Lung (tissue), 12 donors: ENCODE data around the gene ZNF740. TPM values are rescaled to one million over a fixed set of nuclear protein-coding genes. Genes with fewer than 3 reads are reported as not detected.

Experiments used
- ATAC-seq: fragments of 200-7000 bp; cut with Tn5 transposase; one replicate; pipeline ENCODE4 v1.9.1; 2020; ENCODE audit warnings: moderate number of reproducible peaks; ENCODE audit not compliant: insufficient read depth, low FRiP score
- DNase-seq, 3 donors: peaks; one replicate each; pipeline ENCODE4 v3.0.0-alpha.2; 2013 to 2017
- H3K27ac ChIP-seq, 2 donors: one replicate each; pipeline ENCODE4 v1.5.1; 2013; ENCODE audit warnings: mild to moderate bottlenecking in 2 of 2, moderate library complexity in 2 of 2, control low read depth in 1 of 2, inconsistent platforms in 1 of 2, low read depth in 1 of 2, low read length in 1 of 2
- H3K27me3 ChIP-seq, 3 donors: one replicate each; pipeline ENCODE4 v1.5.1; 2013; ENCODE audit warnings: low read length in 2 of 3; ENCODE audit not compliant: control insufficient read depth in 3 of 3, insufficient read depth in 3 of 3
- H3K36me3 ChIP-seq, 4 donors: one replicate each; pipeline ENCODE4 v1.5.1; 2013; ENCODE audit warnings: low read length in 4 of 4, mild to moderate bottlenecking in 1 of 4, moderate library complexity in 1 of 4; ENCODE audit not compliant: control insufficient read depth in 4 of 4, insufficient read depth in 4 of 4
- H3K4me1 ChIP-seq, 5 donors: one replicate each; pipeline ENCODE4 v1.5.1; 2013; ENCODE audit warnings: low read length in 5 of 5, mild to moderate bottlenecking in 2 of 5, moderate library complexity in 1 of 5; ENCODE audit not compliant: control insufficient read depth in 5 of 5, insufficient read depth in 5 of 5
- H3K4me3 ChIP-seq: one replicate; pipeline ENCODE4 v1.5.1; 2013; ENCODE audit warnings: mild to moderate bottlenecking, control low read depth, moderate library complexity
- H3K9ac ChIP-seq, 2 donors: one replicate each; pipeline ENCODE4 v1.5.1; 2013; ENCODE audit warnings: low read length in 2 of 2, control low read depth in 1 of 2; ENCODE audit not compliant: insufficient read depth in 1 of 2
- H3K9me3 ChIP-seq, 4 donors: one replicate each; pipeline ENCODE4 v1.5.1; 2013; ENCODE audit warnings: low read length in 3 of 4, mild to moderate bottlenecking in 1 of 4, moderate library complexity in 1 of 4; ENCODE audit not compliant: control insufficient read depth in 4 of 4, insufficient read depth in 3 of 4
- WGBS, 2 donors: extraction: QIAGEN DNeasy Blood & Tissue Kit; methylation state at CpG; one replicate each; pipeline ENCODE4 v1.1.7; 2013; 5-methylcytosine and 5-hydroxymethylcytosine counted together
- polyA plus RNA-seq, 2 donors: library from polyadenylated mRNA; stranded (reverse); fragments of 200-250 nt; gene quantifications; one replicate each; pipeline ENCODE4 v1.2.1, GENCODE V29; 2013
- total RNA-seq, 2 donors: library from RNA; depleted of rRNA in 1 of 2; stranded (reverse); fragments of >200 nt in 1 of 2; gene quantifications; one replicate each; pipeline ENCODE4 v1.2.1, GENCODE V29; 2014 to 2021
- TF ChIP-seq, protein P1 (sequence below): IDR thresholded peaks from 2 replicates; pipeline ENCODE4 v1.5.1; 2012; ENCODE audit warnings: mild to moderate bottlenecking; ENCODE audit errors: control extremely low read depth, extremely low read depth
- donor health status: control.
- donor health status: control.
- donor health status: Bipolar disorder and iron deficiency.
- donor health status: healthy.
- donor health status: DM: yes; HTN: yes; CAD: no.

The ZNF740 gene
- total and polyA plus RNA-seq, 4 donors = 7.8 to 37.4 (median 18.3) TPM

DNA sequence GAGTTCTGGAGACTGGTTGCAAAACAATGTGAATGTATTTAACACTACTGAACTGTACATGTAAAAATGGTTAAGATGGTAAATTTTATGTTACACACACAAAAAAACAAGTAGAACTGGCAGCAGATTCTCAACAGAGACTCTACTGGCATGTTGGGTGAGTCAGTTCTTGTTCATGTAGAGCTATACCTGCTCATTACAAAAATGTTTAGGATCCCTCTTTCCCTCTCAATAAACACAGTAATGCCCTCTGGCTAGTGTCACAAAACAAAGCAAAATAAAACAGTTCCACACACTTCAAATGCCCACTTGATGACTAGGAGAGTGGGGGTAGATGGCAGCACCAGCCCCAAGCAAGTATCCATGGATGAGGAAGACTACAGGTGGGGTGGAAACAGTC lies 13.7 kb upstream of the ZNF740 start:
- Histone ChIP-seq H3K36me3 (peaks cover 0 to 14% (median 11%) of the 10 kb centered on the region in 4 donors), H3K9ac (no peak overlapping the region), H3K4me1 (peaks cover 0 to 3% (median 0%) of the 10 kb centered on the region in 5 donors), H3K27me3 (no peaks in the 10 kb centered on the region), H3K9me3 (no peaks in the 10 kb centered on the region), H3K4me3 (no peak overlapping the region), H3K27ac (no peak overlapping the region)
- TF ChIP-seq, protein P1, sequence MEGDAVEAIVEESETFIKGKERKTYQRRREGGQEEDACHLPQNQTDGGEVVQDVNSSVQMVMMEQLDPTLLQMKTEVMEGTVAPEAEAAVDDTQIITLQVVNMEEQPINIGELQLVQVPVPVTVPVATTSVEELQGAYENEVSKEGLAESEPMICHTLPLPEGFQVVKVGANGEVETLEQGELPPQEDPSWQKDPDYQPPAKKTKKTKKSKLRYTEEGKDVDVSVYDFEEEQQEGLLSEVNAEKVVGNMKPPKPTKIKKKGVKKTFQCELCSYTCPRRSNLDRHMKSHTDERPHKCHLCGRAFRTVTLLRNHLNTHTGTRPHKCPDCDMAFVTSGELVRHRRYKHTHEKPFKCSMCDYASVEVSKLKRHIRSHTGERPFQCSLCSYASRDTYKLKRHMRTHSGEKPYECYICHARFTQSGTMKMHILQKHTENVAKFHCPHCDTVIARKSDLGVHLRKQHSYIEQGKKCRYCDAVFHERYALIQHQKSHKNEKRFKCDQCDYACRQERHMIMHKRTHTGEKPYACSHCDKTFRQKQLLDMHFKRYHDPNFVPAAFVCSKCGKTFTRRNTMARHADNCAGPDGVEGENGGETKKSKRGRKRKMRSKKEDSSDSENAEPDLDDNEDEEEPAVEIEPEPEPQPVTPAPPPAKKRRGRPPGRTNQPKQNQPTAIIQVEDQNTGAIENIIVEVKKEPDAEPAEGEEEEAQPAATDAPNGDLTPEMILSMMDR = no peak
- DNase-seq (no peak), ATAC-seq (no peak)

DNA sequence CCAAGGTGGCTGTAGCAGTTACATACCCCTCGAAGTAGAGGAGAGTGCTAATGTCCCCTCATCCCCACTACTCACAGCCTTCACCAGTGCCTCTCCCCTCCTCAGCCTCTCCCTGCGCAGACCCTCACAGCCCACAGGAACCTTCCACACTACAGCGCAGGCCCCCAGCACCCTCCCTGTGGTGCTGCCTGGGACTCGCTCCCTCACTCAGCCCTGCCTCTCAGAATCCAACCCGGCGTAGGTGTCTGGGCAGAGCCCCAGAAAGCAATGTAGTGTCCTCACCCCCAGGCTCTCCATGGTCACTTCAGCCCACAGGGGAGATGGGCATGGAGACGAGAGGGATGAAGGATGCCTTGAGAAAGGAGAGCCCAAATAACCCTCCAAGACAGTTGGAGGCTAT lies 10.9 kb upstream of the ZNF740 start:
- 94 to 97% methylated on average over 7 of the region's 7 CpGs for WGBS, 2 donors
- DNase-seq = no peak
- H3K9ac ChIP-seq = no peak overlapping the region

DNA sequence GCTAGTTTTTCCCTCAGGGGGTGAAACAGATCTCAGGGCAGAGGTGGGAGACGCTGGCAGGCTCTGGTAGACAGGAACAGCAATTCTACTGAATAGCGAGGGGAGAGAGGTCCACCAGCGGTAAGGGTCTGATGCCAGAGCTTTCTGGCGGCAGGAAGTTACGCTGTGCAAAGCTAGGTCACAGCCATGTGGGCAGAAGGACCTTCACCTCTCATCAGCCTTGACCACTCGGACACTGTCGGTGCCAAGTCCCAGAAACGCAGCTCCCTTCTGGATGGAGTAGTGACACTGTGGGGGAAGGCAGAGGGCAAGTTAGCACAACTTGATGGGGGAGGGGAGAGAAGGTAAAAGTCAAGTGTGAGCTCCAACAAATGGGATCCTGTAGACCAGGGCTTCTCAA lies 10.3 kb upstream of the ZNF740 start:
- 94 to 95% methylated on average over 8 of the region's 8 CpGs for WGBS, 2 donors
- ATAC-seq = no peak
- Histone ChIP-seq H3K27me3 (no peaks in the 10 kb centered on the region), H3K4me1 (peaks cover 0 to 5% (median 0%) of the 10 kb centered on the region in 5 donors), H3K4me3 (no peak overlapping the region), H3K36me3 (peaks cover 0 to 14% (median 10%) of the 10 kb centered on the region in 4 donors), H3K27ac (no peak overlapping the region), H3K9me3 (no peaks in the 10 kb centered on the region), H3K9ac (no peak overlapping the region)
- TF ChIP-seq, protein P1 = no peak
- DNase-seq = no peak

More for the DNA sequence above, 10.9 kb upstream of the ZNF740 start:
- H3K9me3 ChIP-seq = no peaks in the 10 kb centered on the region
- H3K36me3 ChIP-seq = peaks cover 0 to 14% (median 10%) of the 10 kb centered on the region in 4 donors
- no peaks in the 10 kb centered on the region for H3K27me3 ChIP-seq
- peaks cover 0 to 5% (median 0%) of the 10 kb centered on the region in 5 donors for H3K4me1 ChIP-seq
- ATAC-seq = no peak
- H3K27ac ChIP-seq = no peak overlapping the region
- H3K4me3 ChIP-seq = no peak overlapping the region
- TF ChIP-seq, protein P1 = no peak
